Right renal cortex interstitium (tissue), 3 donors: ENCODE measurements around the gene TAF12. TPM values are rescaled to one million over a fixed set of nuclear protein-coding genes. Genes with fewer than 3 reads are reported as not detected.
"Not testable (repeated sequence)": the region's sequence is repeated elsewhere in the genome, so short reads cannot be mapped to it uniquely, and the experiment has no call there.

Experiments
- DNase-seq, 3 donors: peaks; one replicate each; pipeline ENCODE4 v3.0.0-alpha.2; 2013; ENCODE audit warnings: low read depth in 3 of 3, low spot score in 2 of 3
- polyA plus RNA-seq, 3 donors: library from polyadenylated mRNA; unstranded; fragments of 120-200 nt; gene quantifications; one replicate each; pipeline ENCODE4 v1.2.1, GENCODE V29; 2013; ENCODE audit not compliant: insufficient read length in 3 of 3

TAF12 gene
- polyA plus RNA-seq, 3 donors = 33.3 to 35.6 (median 33.4) TPM

- not testable (repeated sequence) for DNase-seq
These were observed 56.1 kb downstream of the TAF12 start for GRCh38 chr1:28586585-28587391.

GRCh38 chr1:28582248-28582615 lies 60.6 kb downstream of the TAF12 start:
- no peak for DNase-seq

GRCh38 chr1:28581531-28582247 lies 61.2 kb downstream of the TAF12 start:
- peak; percentile 87 to 91 (median 90) for DNase-seq

GRCh38 chr1:28580722-28581530 lies 61.9 kb downstream of the TAF12 start:
- no peak for DNase-seq

GRCh38 chr1:28579401-28579800 lies 63.5 kb downstream of the TAF12 start:
- no peak for DNase-seq

GRCh38 chr1:28578696-28579218 lies 64.1 kb downstream of the TAF12 start:
- DNase-seq = no peak

- no peak for DNase-seq
These were observed 64.9 kb downstream of the TAF12 start for GRCh38 chr1:28577738-28578536.

- no peak for DNase-seq
These were observed 65.7 kb downstream of the TAF12 start for GRCh38 chr1:28577052-28577678.

GRCh38 chr1:28573564-28573963 lies 69.3 kb downstream of the TAF12 start:
- DNase-seq = no peak

- DNase-seq = not testable (repeated sequence)
These were observed 70.0 kb downstream of the TAF12 start for GRCh38 chr1:28572891-28573290.

GRCh38 chr1:28571911-28572310 lies 71.0 kb downstream of the TAF12 start:
- DNase-seq = no peak

GRCh38 chr1:28566931-28567330 lies 75.9 kb downstream of the TAF12 start:
- no peak for DNase-seq

- DNase-seq = no peak
These were observed 77.1 kb downstream of the TAF12 start for GRCh38 chr1:28565726-28566125.

GRCh38 chr1:28565040-28565439 lies 77.8 kb downstream of the TAF12 start:
- DNase-seq = no peak

- DNase-seq = no peak
These were observed 78.6 kb downstream of the TAF12 start for GRCh38 chr1:28564310-28564709.

GRCh38 chr1:28560886-28561285 lies 82.0 kb downstream of the TAF12 start:
- no peak for DNase-seq
